Measurements from ENCODE around the gene OGFR. TPM values are rescaled to one million over a fixed set of nuclear protein-coding genes. Genes with fewer than 3 reads are reported as not detected.

Gene OGFR
- total RNA-seq, 6 experiments from 2014 or later: 40.7 to 48.1 (median 47.0) TPM

DNA sequence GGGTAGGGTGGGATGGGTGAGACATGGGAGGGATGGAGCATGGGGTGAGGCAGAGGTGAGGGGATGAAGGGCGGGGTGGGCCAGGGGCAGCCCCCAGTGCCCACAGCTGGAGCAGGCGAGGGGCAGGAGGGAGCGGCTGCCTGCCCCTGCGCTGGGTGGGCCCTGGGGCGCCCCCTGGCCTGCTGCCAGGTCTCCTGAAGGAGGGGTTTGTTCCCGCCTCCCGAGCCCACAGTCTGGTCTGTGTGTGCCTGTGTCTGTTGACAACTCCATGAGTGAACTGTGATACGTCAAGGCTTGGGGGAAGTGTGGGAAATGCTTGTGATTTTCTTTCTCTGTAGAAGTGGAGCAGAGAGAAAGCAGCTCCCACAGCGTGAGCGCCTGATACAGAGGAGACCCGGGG is 19.2 kb upstream of the OGFR start:
- no peaks in the 10 kb centered on the region for H3K4me1 ChIP-seq
- H3K27me3 ChIP-seq: no peaks in the 10 kb centered on the region
- H3K4me3 ChIP-seq: no peak overlapping the region
- no peaks in the 10 kb centered on the region for H3K36me3 ChIP-seq
- 84% methylated on average over 4 of the region's 11 CpGs for WGBS (ENCODE audit: insufficient coverage, low coverage, low lambda C conversion rate, missing lambda C conversion rate)
- no peak for TF ChIP-seq POLR2A (IDR thresholded peaks at IDR 0.05)
- TF ChIP-seq, protein P1, sequence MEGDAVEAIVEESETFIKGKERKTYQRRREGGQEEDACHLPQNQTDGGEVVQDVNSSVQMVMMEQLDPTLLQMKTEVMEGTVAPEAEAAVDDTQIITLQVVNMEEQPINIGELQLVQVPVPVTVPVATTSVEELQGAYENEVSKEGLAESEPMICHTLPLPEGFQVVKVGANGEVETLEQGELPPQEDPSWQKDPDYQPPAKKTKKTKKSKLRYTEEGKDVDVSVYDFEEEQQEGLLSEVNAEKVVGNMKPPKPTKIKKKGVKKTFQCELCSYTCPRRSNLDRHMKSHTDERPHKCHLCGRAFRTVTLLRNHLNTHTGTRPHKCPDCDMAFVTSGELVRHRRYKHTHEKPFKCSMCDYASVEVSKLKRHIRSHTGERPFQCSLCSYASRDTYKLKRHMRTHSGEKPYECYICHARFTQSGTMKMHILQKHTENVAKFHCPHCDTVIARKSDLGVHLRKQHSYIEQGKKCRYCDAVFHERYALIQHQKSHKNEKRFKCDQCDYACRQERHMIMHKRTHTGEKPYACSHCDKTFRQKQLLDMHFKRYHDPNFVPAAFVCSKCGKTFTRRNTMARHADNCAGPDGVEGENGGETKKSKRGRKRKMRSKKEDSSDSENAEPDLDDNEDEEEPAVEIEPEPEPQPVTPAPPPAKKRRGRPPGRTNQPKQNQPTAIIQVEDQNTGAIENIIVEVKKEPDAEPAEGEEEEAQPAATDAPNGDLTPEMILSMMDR (IDR thresholded peaks at IDR 0.05): no peak
- DNase-seq: no peak
- intact Hi-C loops (cut with DNase I): loop anchor here (5.0 to 10.0 kb wide), 4 partner anchors 113 to 371 kb away; no protein-coding TSS in a partner anchor
- no peak overlapping the region for H3K27ac ChIP-seq
- no peaks in the 10 kb centered on the region for H3K9me3 ChIP-seq
- ATAC-seq: no peak

DNA sequence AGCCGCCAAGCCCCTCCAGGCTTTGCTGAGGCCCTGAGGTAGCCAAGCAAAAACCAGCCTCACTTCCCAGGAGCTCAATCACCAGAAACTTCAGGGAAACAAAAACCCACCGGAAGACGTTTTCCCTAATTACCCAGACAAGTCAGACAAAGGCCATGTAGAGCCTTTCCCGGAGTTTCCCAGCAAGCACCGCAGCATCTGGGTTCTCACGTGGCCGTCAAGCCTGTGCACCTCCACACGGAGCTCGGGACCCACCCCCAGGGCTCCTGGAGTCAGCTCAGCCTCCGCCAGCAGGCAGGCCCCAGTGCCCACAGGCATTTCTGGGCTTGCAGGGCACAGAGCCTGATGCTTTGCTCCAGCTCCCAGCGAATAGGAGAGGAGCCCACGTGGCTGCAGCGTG is 18.5 kb upstream of the OGFR start:
- 67% methylated on average over 1 of the region's 13 CpGs for WGBS (ENCODE audit: insufficient coverage, low coverage, low lambda C conversion rate, missing lambda C conversion rate)
- no peaks in the 10 kb centered on the region for H3K27me3 ChIP-seq
- no peak overlapping the region for H3K27ac ChIP-seq
- H3K9me3 ChIP-seq: no peaks in the 10 kb centered on the region
- DNase-seq (no peak), ATAC-seq (no peak)
- H3K36me3 ChIP-seq: no peaks in the 10 kb centered on the region
- intact Hi-C loops (cut with DNase I): loop anchor here (5.0 to 10.0 kb wide), 4 partner anchors 114 to 371 kb away; no protein-coding TSS in a partner anchor
- H3K4me3 ChIP-seq: no peak overlapping the region
- H3K4me1 ChIP-seq: no peaks in the 10 kb centered on the region
- TF ChIP-seq, protein P1 (IDR thresholded peaks at IDR 0.05): no peak
- TF ChIP-seq POLR2A (IDR thresholded peaks at IDR 0.05): no peak

DNA sequence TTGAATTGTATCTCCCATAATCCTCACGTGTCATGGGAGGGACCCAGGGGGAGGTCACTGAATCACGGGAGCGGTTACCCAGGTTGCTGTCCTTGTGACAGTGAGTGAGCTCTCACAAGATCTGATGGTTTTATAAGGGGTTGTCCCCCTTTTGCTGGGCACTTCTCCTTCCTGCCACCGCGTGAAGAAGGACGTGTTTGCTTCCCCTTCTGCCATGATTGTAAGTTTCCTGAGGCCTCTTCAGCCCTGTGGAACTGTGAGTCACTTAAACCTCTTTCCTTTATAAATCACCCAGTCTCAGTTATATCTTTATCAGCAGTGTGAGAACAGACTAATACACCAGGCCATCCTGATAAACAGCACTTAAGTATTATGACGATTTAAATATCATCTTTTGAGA is 17.3 kb upstream of the OGFR start:
- Histone ChIP-seq H3K27ac (no peak overlapping the region), H3K4me1 (no peaks in the 10 kb centered on the region), H3K27me3 (no peaks in the 10 kb centered on the region), H3K4me3 (no peak overlapping the region), H3K9me3 (no peaks in the 10 kb centered on the region), H3K36me3 (no peaks in the 10 kb centered on the region)
- ATAC-seq (no peak), DNase-seq (no peak)
- 63% methylated on average over 4 of the region's 7 CpGs for WGBS (ENCODE audit: insufficient coverage, low coverage, low lambda C conversion rate, missing lambda C conversion rate)
- TF ChIP-seq, protein P1 (IDR thresholded peaks at IDR 0.05): no peak
- no peak for TF ChIP-seq POLR2A (IDR thresholded peaks at IDR 0.05)
- intact Hi-C loops (cut with DNase I): loop anchor here (5.0 to 10.0 kb wide), 4 partner anchors 115 to 373 kb away; no protein-coding TSS in a partner anchor

DNA sequence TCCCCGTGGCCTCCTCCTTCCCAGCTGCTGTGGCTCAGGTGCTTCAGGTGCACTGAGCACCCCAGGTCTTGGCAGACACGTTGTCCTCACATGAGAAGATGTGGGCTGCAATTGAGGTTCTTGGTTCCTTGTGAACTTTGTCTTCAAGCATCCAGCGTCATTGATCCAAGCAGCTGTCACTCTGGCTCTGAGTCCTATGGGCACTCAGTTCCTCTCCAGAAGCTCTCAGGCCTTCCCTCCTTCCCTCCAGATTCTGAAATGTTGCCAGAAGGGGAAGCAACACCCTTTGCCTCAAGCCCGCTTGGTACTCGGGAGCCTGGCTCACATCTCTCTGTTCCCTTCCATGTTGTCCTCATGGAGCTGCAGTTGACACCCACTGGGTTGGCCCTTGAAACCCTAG is 16.8 kb upstream of the OGFR start:
- no peak overlapping the region for H3K27ac ChIP-seq
- no peak overlapping the region for H3K4me3 ChIP-seq
- TF ChIP-seq, protein P1 (IDR thresholded peaks at IDR 0.05): no peak
- no peak for TF ChIP-seq POLR2A (IDR thresholded peaks at IDR 0.05)
- no peaks in the 10 kb centered on the region for H3K27me3 ChIP-seq
- WGBS (ENCODE audit: insufficient coverage, low coverage, low lambda C conversion rate, missing lambda C conversion rate): 58% methylated on average over 2 of the region's 5 CpGs
- intact Hi-C loops (cut with DNase I): loop anchor here (5.0 to 10.0 kb wide), 4 partner anchors 116 to 373 kb away; no protein-coding TSS in a partner anchor
- H3K4me1 ChIP-seq: no peaks in the 10 kb centered on the region
- H3K9me3 ChIP-seq: no peaks in the 10 kb centered on the region
- ATAC-seq (no peak), DNase-seq (no peak)
- no peaks in the 10 kb centered on the region for H3K36me3 ChIP-seq
